SK-N-SH (cell line): ENCODE results near the gene KLK12. TPM values are rescaled to one million over a fixed set of nuclear protein-coding genes. Genes with fewer than 3 reads are reported as not detected.

Experiments
- CTCF ChIA-PET: fragments of 300-600, 350-600 bp; formaldehyde crosslinking; extraction: SDS; loops from one replicate; lab custom pipeline; 2021; lab: Yijun Ruan, JAX
- POLR2A ChIA-PET: fragments of 350-600 bp; sonication (Branson Sonifier 250); formaldehyde crosslinking; extraction: SDS; loops from one replicate; lab custom pipeline; 2020; ENCODE audit warnings: antibody characterized with exemption, inconsistent platforms; lab: Yijun Ruan, JAX
- DNase-seq: peaks from one replicate; pipeline ENCODE4 v3.0.0; 2012
- H2AFZ ChIP-seq: fragments of 200-600 bp; sonication (generic); 2 replicates; pipeline ENCODE4 v1.8.1; 2016; ENCODE audit warnings: antibody characterized with exemption, mild to moderate bottlenecking, low read depth
- H3F3A ChIP-seq: fragments of 200-600 bp; sonication (generic); replicated peaks from 2 replicates; pipeline ENCODE3; 2016; ENCODE audit warnings: antibody characterized with exemption, mild to moderate bottlenecking; ENCODE audit not compliant: insufficient read depth
- H3K27ac ChIP-seq, 2 experiments: fragments of 200-500 bp in 1 of 2; fragments of 200-600 bp in 1 of 2; sonication (Bioruptor generic) in 1 of 2; sonication (generic), shearing (Covaris generic) in 1 of 2; 2 replicates each; pipeline versions ENCODE4 v1.5.1 to v1.6.1; 2014 to 2016; ENCODE audit warnings: low read depth in 2 of 2, inconsistent platforms in 1 of 2, low read length in 1 of 2, mild to moderate bottlenecking in 1 of 2, mixed read lengths in 1 of 2
- H3K27me3 ChIP-seq: fragments of 200-600 bp; sonication (generic), shearing (Covaris generic); 2 replicates; pipeline ENCODE4 v1.6.1; 2016; ENCODE audit warnings: mixed run types; ENCODE audit not compliant: insufficient read depth
- H3K36me3 ChIP-seq, 2 experiments: fragments of 200-500 bp in 1 of 2; fragments of 200-600 bp in 1 of 2; sonication (Bioruptor generic) in 1 of 2; sonication (generic) in 1 of 2; replicated peaks in 1 of 2; 2 replicates each; pipeline versions ENCODE3 to v1.5.1; 2014 to 2016; ENCODE audit warnings: low read length in 1 of 2, mild to moderate bottlenecking in 1 of 2; ENCODE audit not compliant: insufficient read depth in 2 of 2, control insufficient read depth in 1 of 2
- H3K4me1 ChIP-seq, 2 experiments: fragments of 200-500 bp in 1 of 2; fragments of 200-600 bp in 1 of 2; sonication (Bioruptor generic) in 1 of 2; sonication (generic), shearing (Covaris generic) in 1 of 2; 2 replicates each; pipeline versions ENCODE4 v1.5.1 to v1.6.1; 2014 to 2016; ENCODE audit warnings: low read depth in 1 of 2, low read length in 1 of 2, mixed run types in 1 of 2; ENCODE audit not compliant: insufficient read depth in 2 of 2, control insufficient read depth in 1 of 2
- H3K4me2 ChIP-seq: fragments of 200-600 bp; sonication (generic), shearing (Covaris generic); 2 replicates; pipeline ENCODE4 v1.6.1; 2017; ENCODE audit warnings: mixed run types
- H3K4me3 ChIP-seq, 2 experiments: fragments of 200-500 bp in 1 of 2; fragments of 200-600 bp in 1 of 2; sonication (Bioruptor generic) in 1 of 2; sonication (generic), shearing (Covaris generic) in 1 of 2; 2 replicates each; pipeline versions ENCODE4 v1.5.1 to v1.8.1; 2014 to 2016; ENCODE audit warnings: low read depth in 2 of 2, inconsistent platforms in 1 of 2, low read length in 1 of 2, mild to moderate bottlenecking in 1 of 2, mixed read lengths in 1 of 2, moderate library complexity in 1 of 2
- H3K79me2 ChIP-seq: fragments of 200-600 bp; sonication (generic); 2 replicates; pipeline ENCODE4 v1.8.1; 2017; ENCODE audit warnings: mild to moderate bottlenecking; ENCODE audit not compliant: insufficient read depth
- H3K9ac ChIP-seq: fragments of 200-600 bp; sonication (generic); 2 replicates; pipeline ENCODE4 v1.6.1; 2017; ENCODE audit warnings: mixed run types
- H3K9me2 ChIP-seq: fragments of 200-600 bp; sonication (generic); 2 replicates; pipeline ENCODE4 v1.6.1; 2017; ENCODE audit warnings: mixed run types
- H3K9me3 ChIP-seq: fragments of 200-600 bp; sonication (generic); 2 replicates; pipeline ENCODE4 v1.6.1; 2017; ENCODE audit warnings: mixed run types, mild to moderate bottlenecking, moderate library complexity
- H4K20me1 ChIP-seq: fragments of 200-600 bp; sonication (generic); 2 replicates; pipeline ENCODE4 v1.6.1; 2017; ENCODE audit warnings: mild to moderate bottlenecking, mixed run types; ENCODE audit not compliant: insufficient read depth
- CHD2 ChIP-seq: fragments of 150-350 bp; IDR thresholded peaks from 2 replicates; pipeline ENCODE4 v1.6.1; 2018; ENCODE audit warnings: low read length; ENCODE audit not compliant: partially characterized antibody
- EP300 ChIP-seq, 2 experiments: IDR thresholded peaks; 2 replicates each; pipeline versions ENCODE4 v1.4.0 to v1.6.1; 2012; ENCODE audit warnings: borderline replicate concordance in 1 of 2, low read depth in 1 of 2, low read length in 1 of 2
- FOSL2 ChIP-seq: IDR thresholded peaks from 2 replicates; pipeline ENCODE4 v1.4.0; 2012; ENCODE audit warnings: low read depth, mild to moderate bottlenecking, moderate library complexity, borderline replicate concordance
- GABPA ChIP-seq: IDR thresholded peaks from 2 replicates; pipeline ENCODE4 v1.4.0; 2012; ENCODE audit warnings: low read depth, mild to moderate bottlenecking
- IRF3 ChIP-seq: fragments of 150-350 bp; IDR thresholded peaks from 2 replicates; pipeline ENCODE4 v1.6.1; 2016; ENCODE audit warnings: mild to moderate bottlenecking, low read depth, low read length
- JUND ChIP-seq: IDR thresholded peaks from 2 replicates; pipeline ENCODE4 v1.4.0; 2012
- MAX ChIP-seq: IDR thresholded peaks from 2 replicates; pipeline ENCODE4 v1.4.0; 2012; ENCODE audit warnings: low read depth
- NRF1 ChIP-seq: IDR thresholded peaks from 2 replicates; pipeline ENCODE4 v1.6.1; 2012; ENCODE audit warnings: low read depth, mild to moderate bottlenecking, low read length
- POLR2AphosphoS5 ChIP-seq: IDR thresholded peaks from 2 replicates; pipeline ENCODE4 v1.6.1; 2012; ENCODE audit warnings: low read depth, low read length
- RCOR1 ChIP-seq: fragments of 150-350 bp; IDR thresholded peaks from 2 replicates; pipeline ENCODE4 v1.6.1; 2017; ENCODE audit warnings: antibody characterized with exemption, low read length
- REST ChIP-seq: IDR thresholded peaks from 2 replicates; pipeline ENCODE4 v1.6.1; 2012; ENCODE audit warnings: mild to moderate bottlenecking, low read depth, low read length, moderate library complexity
- RFX5 ChIP-seq: IDR thresholded peaks from 2 replicates; pipeline ENCODE4 v1.6.1; 2012; ENCODE audit warnings: mild to moderate bottlenecking, improper control_type of control experiment, low read length
- RXRA ChIP-seq: IDR thresholded peaks from 2 replicates; pipeline ENCODE4 v1.4.0; 2012; ENCODE audit warnings: low read depth, mild to moderate bottlenecking, borderline replicate concordance
- TAF1 ChIP-seq: IDR thresholded peaks from 2 replicates; pipeline ENCODE4 v1.6.1; 2012; ENCODE audit warnings: low read depth, mild to moderate bottlenecking, low read length, moderate library complexity, borderline replicate concordance
- WGBS: methylation state at CpG from one replicate; pipeline ENCODE4 v1.1.6; 2017; ENCODE audit warnings: low lambda C conversion rate; 5-methylcytosine and 5-hydroxymethylcytosine counted together
- polyA plus RNA-seq, 3 experiments: library from polyadenylated mRNA; depleted of rRNA; stranded (reverse); fragments of >200 nt; gene quantifications; 2 replicates each; pipeline ENCODE4 v1.2.3, GENCODE V29; 2012

Gene KLK12
- polyA plus RNA-seq, 1 of the 3 experiments (the other 2 are of a cell fraction), result not detected

GRCh38 chr19:51036519-51036918 is 1.7 kb upstream of the KLK12 start:
- Histone ChIP-seq H3K4me2 (no peak overlapping the region), H3K4me3 (no peak overlapping the region), H3K27ac (no peak overlapping the region), H3K9ac (no peak overlapping the region), H3K27me3 (peaks cover 21% of the 10 kb centered on the region; the same call in 1 of the 2 replicates), H3K9me2 (no peaks in the 10 kb centered on the region), H3K79me2 (no peaks in the 10 kb centered on the region), H3F3A (no peaks in the 10 kb centered on the region), H3K36me3 (no peaks in the 10 kb centered on the region), H4K20me1 (no peaks in the 10 kb centered on the region), H2AFZ (0 out of 2 replicates have a peak overlapping the region, but pooled peaks have one; percentile 9), H3K9me3 (no peaks in the 10 kb centered on the region), H3K4me1 (no peaks in the 10 kb centered on the region)
- no peak for DNase-seq
- CTCF ChIA-PET, result interaction anchor here (1.2 kb wide), 1 partner anchor 15 kb away, joined by 4 read pairs; no protein-coding TSS in a partner anchor
- TF ChIP-seq RCOR1 (no peak), EP300 (IDR thresholded peaks at IDR 0.05; ENCODE audit: borderline replicate concordance in 1 of 2, low read depth in 1 of 2, low read length in 1 of 2) (no peak), TAF1 (no peak), REST (no peak), JUND (no peak), NRF1 (no peak), GABPA (no peak), FOSL2 (no peak), RFX5 (no peak), IRF3 (no peak), RXRA (no peak)
- POLR2A ChIA-PET, result no interaction called here
- WGBS, result 11% methylated on average over 9 of the region's 9 CpGs

GRCh38 chr19:51031880-51032225 is 2.9 kb downstream of the KLK12 start:
- Histone ChIP-seq H3K36me3 (no peaks in the 10 kb centered on the region), H3F3A (no peaks in the 10 kb centered on the region), H3K4me1 (no peaks in the 10 kb centered on the region), H3K9me2 (no peaks in the 10 kb centered on the region), H4K20me1 (no peaks in the 10 kb centered on the region), H2AFZ (no peak overlapping the region), H3K27me3 (peaks cover 47% of the 10 kb centered on the region), H3K9me3 (no peaks in the 10 kb centered on the region), H3K9ac (no peak overlapping the region), H3K4me3 (no peak overlapping the region), H3K79me2 (no peaks in the 10 kb centered on the region), H3K27ac (no peak overlapping the region), H3K4me2 (no peak overlapping the region)
- no peak for DNase-seq
- TF ChIP-seq MAX (no peak), FOSL2 (no peak), POLR2AphosphoS5 (no peak), CHD2 (no peak), REST (no peak), RFX5 (no peak), RCOR1 (no peak)
- ChIA-PET POLR2A (no interaction called here), CTCF (no interaction called here)
- 61% methylated on average over 4 of the region's 28 CpGs for WGBS
